Neural progenitor cell (in vitro differentiated cells): Measurements from ENCODE around the gene FAM98C.

Experiments used
- CTCF ChIP-seq: fragments of 200-600 bp; sonication (generic); IDR thresholded peaks from 2 replicates; pipeline ENCODE4 v1.5.1; 2017; ENCODE audit warnings: antibody characterized with exemption, mild to moderate bottlenecking
- EZH2 ChIP-seq: fragments of 200-600 bp; sonication (generic); IDR thresholded peaks from 2 replicates; pipeline ENCODE4 v1.6.1; 2017; ENCODE audit warnings: antibody characterized with exemption, mild to moderate bottlenecking, moderate library complexity
- EZH2phosphoT487 ChIP-seq: fragments of 200-600 bp; sonication (generic); IDR thresholded peaks from 2 replicates; pipeline ENCODE4 v1.6.1; 2017; ENCODE audit warnings: antibody characterized with exemption

GRCh38 chr19:38421856-38422255 is 19.0 kb downstream of the FAM98C start:
- TF ChIP-seq CTCF (no peak), EZH2 (no peak), EZH2phosphoT487 (no peak)
